Measurements from ENCODE around the gene REEP5.

The REEP5 gene

DNA sequence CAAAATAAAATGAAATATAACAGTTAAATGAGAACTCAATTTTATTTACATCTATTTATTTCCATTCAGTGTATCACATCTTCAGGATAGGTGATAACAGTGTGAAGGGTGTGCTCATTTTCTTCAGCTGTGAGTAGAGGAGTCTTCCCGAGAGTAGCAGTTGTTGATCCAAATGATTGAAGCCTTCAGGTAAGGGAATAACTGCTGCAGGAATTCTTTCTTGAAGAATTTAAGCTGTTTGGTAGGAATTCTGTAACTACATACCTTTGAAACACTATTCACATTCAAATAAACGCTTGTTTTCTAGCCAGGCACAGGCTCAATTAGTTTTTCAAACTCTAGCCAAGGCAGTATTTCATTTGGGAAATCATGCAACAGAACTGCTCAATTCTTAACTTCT is 45.7 kb downstream of the REEP5 start:
- no peak overlapping the region for H3K27ac Mint-ChIP-seq
- H3K4me3 Mint-ChIP-seq = no peak overlapping the region
- H3K36me3 Mint-ChIP-seq (ENCODE audit: low read depth) = peaks cover 36% of the 10 kb centered on the region
- TF ChIP-seq, protein P1, sequence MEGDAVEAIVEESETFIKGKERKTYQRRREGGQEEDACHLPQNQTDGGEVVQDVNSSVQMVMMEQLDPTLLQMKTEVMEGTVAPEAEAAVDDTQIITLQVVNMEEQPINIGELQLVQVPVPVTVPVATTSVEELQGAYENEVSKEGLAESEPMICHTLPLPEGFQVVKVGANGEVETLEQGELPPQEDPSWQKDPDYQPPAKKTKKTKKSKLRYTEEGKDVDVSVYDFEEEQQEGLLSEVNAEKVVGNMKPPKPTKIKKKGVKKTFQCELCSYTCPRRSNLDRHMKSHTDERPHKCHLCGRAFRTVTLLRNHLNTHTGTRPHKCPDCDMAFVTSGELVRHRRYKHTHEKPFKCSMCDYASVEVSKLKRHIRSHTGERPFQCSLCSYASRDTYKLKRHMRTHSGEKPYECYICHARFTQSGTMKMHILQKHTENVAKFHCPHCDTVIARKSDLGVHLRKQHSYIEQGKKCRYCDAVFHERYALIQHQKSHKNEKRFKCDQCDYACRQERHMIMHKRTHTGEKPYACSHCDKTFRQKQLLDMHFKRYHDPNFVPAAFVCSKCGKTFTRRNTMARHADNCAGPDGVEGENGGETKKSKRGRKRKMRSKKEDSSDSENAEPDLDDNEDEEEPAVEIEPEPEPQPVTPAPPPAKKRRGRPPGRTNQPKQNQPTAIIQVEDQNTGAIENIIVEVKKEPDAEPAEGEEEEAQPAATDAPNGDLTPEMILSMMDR (IDR thresholded peaks at IDR 0.05; ENCODE audit: unreplicated experiment in 3 of 3) = no peak
- no peaks in the 10 kb centered on the region for H3K27me3 Mint-ChIP-seq (ENCODE audit: low read depth)
- no peaks in the 10 kb centered on the region for H3K9me3 Mint-ChIP-seq
- H3K4me1 Mint-ChIP-seq = no peaks in the 10 kb centered on the region

- Mint-ChIP-seq H3K27ac (no peak overlapping the region), H3K4me1 (no peaks in the 10 kb centered on the region), H3K9me3 (no peaks in the 10 kb centered on the region), H3K36me3 (ENCODE audit: low read depth) (peaks cover 50% of the 10 kb centered on the region), H3K27me3 (ENCODE audit: low read depth) (no peaks in the 10 kb centered on the region), H3K4me3 (no peak overlapping the region)
- TF ChIP-seq, protein P1 (IDR thresholded peaks at IDR 0.05; ENCODE audit: unreplicated experiment in 3 of 3) = no peak
Observed at GRCh38 chr5:112870966-112871365, 51.1 kb downstream of the REEP5 start.

- Mint-ChIP-seq H3K4me1 (no peaks in the 10 kb centered on the region), H3K4me3 (no peak overlapping the region), H3K9me3 (no peaks in the 10 kb centered on the region), H3K27me3 (ENCODE audit: low read depth) (no peaks in the 10 kb centered on the region), H3K36me3 (ENCODE audit: low read depth) (peaks cover 50% of the 10 kb centered on the region), H3K27ac (no peak overlapping the region)
- TF ChIP-seq, protein P1 (IDR thresholded peaks at IDR 0.05; ENCODE audit: unreplicated experiment in 3 of 3) = no peak
Observed at GRCh38 chr5:112869948-112870347, 52.1 kb downstream of the REEP5 start.

- TF ChIP-seq, protein P1 (IDR thresholded peaks at IDR 0.05; ENCODE audit: unreplicated experiment in 3 of 3) = no peak
- Mint-ChIP-seq H3K27me3 (ENCODE audit: low read depth) (no peaks in the 10 kb centered on the region), H3K9me3 (no peaks in the 10 kb centered on the region), H3K4me1 (peaks cover 15% of the 10 kb centered on the region), H3K27ac (no peak overlapping the region), H3K36me3 (ENCODE audit: low read depth) (peaks cover 51% of the 10 kb centered on the region), H3K4me3 (no peak overlapping the region)
Observed at GRCh38 chr5:112867411-112867810, 54.6 kb downstream of the REEP5 start.

DNA sequence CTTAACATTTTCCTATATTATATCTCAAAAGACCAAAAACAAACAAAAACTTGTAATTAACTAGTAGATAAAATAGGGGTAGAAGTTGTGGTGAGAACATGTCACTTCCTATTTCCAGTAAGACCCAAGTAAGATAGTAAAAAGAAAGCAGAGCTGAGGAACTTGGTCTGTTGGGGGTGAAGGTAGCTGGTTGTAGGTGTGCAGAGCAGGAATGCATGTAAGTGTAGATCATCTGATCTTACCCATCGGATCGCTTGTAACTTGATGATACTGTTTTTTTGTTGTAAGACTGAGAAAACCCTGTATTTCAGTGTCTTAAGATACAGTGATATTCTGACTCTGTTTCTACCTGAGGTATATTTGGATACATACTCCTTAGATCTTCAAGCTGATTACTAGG is 55.3 kb downstream of the REEP5 start:
- Mint-ChIP-seq H3K9me3 (no peaks in the 10 kb centered on the region), H3K27me3 (ENCODE audit: low read depth) (no peaks in the 10 kb centered on the region), H3K4me1 (peaks cover 21% of the 10 kb centered on the region), H3K27ac (no peak overlapping the region), H3K4me3 (no peak overlapping the region), H3K36me3 (ENCODE audit: low read depth) (peaks cover 53% of the 10 kb centered on the region)
- TF ChIP-seq, protein P1 (IDR thresholded peaks at IDR 0.05; ENCODE audit: unreplicated experiment in 3 of 3) = no peak

DNA sequence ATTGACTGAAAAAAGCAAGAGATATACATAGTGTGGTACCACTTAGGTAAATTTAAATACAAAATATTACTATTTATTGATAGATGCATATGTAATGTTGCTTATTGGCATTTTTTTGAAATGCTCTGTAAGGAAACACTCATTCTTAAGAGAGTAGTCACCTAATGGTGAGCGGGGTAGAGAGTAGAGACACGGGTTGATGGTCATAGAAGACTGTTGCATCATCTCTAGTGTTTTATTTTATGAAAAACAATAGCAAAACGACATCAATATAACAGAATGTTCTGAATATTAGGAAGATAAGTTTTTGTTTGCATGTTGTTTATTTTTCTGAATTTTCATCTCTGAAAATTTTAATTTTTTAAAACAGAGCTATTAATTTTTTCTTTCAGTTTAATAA is 56.9 kb downstream of the REEP5 start:
- no peaks in the 10 kb centered on the region for H3K9me3 Mint-ChIP-seq
- TF ChIP-seq, protein P1 (IDR thresholded peaks at IDR 0.05; ENCODE audit: unreplicated experiment in 3 of 3) = no peak
- H3K27ac Mint-ChIP-seq = no peak overlapping the region
- peaks cover 30% of the 10 kb centered on the region for H3K4me1 Mint-ChIP-seq
- H3K4me3 Mint-ChIP-seq = no peak overlapping the region
- H3K36me3 Mint-ChIP-seq (ENCODE audit: low read depth) = peaks cover 44% of the 10 kb centered on the region
- H3K27me3 Mint-ChIP-seq (ENCODE audit: low read depth) = no peaks in the 10 kb centered on the region
